HEK293 (cell line): Measurements from ENCODE around the gene PIP4K2B.
A peak's percentile ranks its signal among the peaks of the same experiment; 100 is the strongest.

Experiments
- CTCF ChIA-PET: fragments of 350-600 bp; formaldehyde crosslinking; extraction: SDS; loops from one replicate; lab custom pipeline; 2021; ENCODE audit warnings: antibody characterized with exemption; lab: Yijun Ruan, JAX
- POLR2A ChIA-PET: fragments of 300-600 bp; formaldehyde crosslinking; extraction: SDS; loops from one replicate; lab custom pipeline; 2020; ENCODE audit warnings: antibody characterized with exemption, inconsistent platforms; lab: Yijun Ruan, JAX
- H3K27ac ChIP-seq: fragments of 200-500 bp; sonication (Bioruptor generic); 2 replicates; pipeline ENCODE4 v1.5.1; 2014; ENCODE audit warnings: low read depth, low read length, control low read depth, inconsistent platforms; ENCODE audit errors: extremely low read depth
- H3K36me3 ChIP-seq, 2 experiments: fragments of 200-500 bp in 1 of 2; sonication (Bioruptor generic) in 1 of 2; 1 replicate in 1 of 2; 2 replicates in 1 of 2; pipeline ENCODE4 v1.5.1; 2014 to 2017; ENCODE audit warnings: inconsistent platforms in 2 of 2, low read length in 2 of 2; ENCODE audit not compliant: control insufficient read depth in 2 of 2, insufficient read depth in 1 of 2
- H3K4me1 ChIP-seq: fragments of 200-500 bp; sonication (Bioruptor generic); 2 replicates; pipeline ENCODE4 v1.5.1; 2014; ENCODE audit warnings: mild to moderate bottlenecking, low read length, inconsistent platforms; ENCODE audit not compliant: control insufficient read depth, insufficient read depth
- H3K4me3 ChIP-seq: 2 replicates; pipeline ENCODE4 v1.5.1; 2011; ENCODE audit warnings: low read depth, mild to moderate bottlenecking, control low read depth, low read length, moderate library complexity
- H3K9me3 ChIP-seq: fragments of 200-500 bp; sonication (Bioruptor generic); 2 replicates; pipeline ENCODE4 v1.5.1; 2014; ENCODE audit warnings: low read depth, low read length, inconsistent platforms; ENCODE audit not compliant: control insufficient read depth, insufficient read depth
- BCL11B ChIP-seq: fragments of 450-650 bp; formaldehyde crosslinking; IDR thresholded peaks from 2 replicates; pipeline ENCODE4 v1.5.1; 2016; ENCODE audit warnings: low read depth, missing biosample characterization, missing genetic modification characterization
- CTCF ChIP-seq: fragments of 450-650 bp; formaldehyde crosslinking; IDR thresholded peaks from 2 replicates; pipeline ENCODE4 v1.5.1; 2016; ENCODE audit warnings: missing biosample characterization, missing genetic modification characterization
- HIC1 ChIP-seq: fragments of 450-650 bp; formaldehyde crosslinking; IDR thresholded peaks from 2 replicates; pipeline ENCODE4 v1.5.1; 2016; ENCODE audit warnings: missing biosample characterization, missing genetic modification characterization
- PRDM1 ChIP-seq: fragments of 450-650 bp; formaldehyde crosslinking; IDR thresholded peaks from 2 replicates; pipeline ENCODE4; 2016; ENCODE audit warnings: missing biosample characterization, missing genetic modification characterization
- ZNF16 ChIP-seq: fragments of 450-650 bp; formaldehyde crosslinking; IDR thresholded peaks from 2 replicates; pipeline ENCODE4 v1.5.1; 2016; ENCODE audit warnings: low read depth, missing biosample characterization, missing genetic modification characterization
- ZNF449 ChIP-seq: fragments of 450-650 bp; formaldehyde crosslinking; IDR thresholded peaks from 2 replicates; pipeline ENCODE4 v1.5.1; 2017; ENCODE audit warnings: missing biosample characterization, mild to moderate bottlenecking, missing genetic modification characterization, moderate library complexity
- ZNF560 ChIP-seq: fragments of 450-650 bp; formaldehyde crosslinking; IDR thresholded peaks from 2 replicates; pipeline ENCODE4 v1.5.1; 2017; ENCODE audit warnings: missing biosample characterization, missing genetic modification characterization, borderline replicate concordance
- ZNF585B ChIP-seq: fragments of 450-650 bp; formaldehyde crosslinking; IDR thresholded peaks from 2 replicates; pipeline ENCODE4 v1.5.1; 2016; ENCODE audit warnings: missing biosample characterization, missing genetic modification characterization
- ZNF792 ChIP-seq: fragments of 450-650 bp; formaldehyde crosslinking; IDR thresholded peaks from 2 replicates; pipeline ENCODE4 v1.5.1; 2016; ENCODE audit warnings: missing biosample characterization, missing genetic modification characterization
- TF ChIP-seq, protein P1 (sequence below): fragments of 450-650 bp; formaldehyde crosslinking; IDR thresholded peaks from 2 replicates; pipeline ENCODE4 v1.5.1; 2017; ENCODE audit warnings: missing biosample characterization, missing genetic modification characterization
- TF ChIP-seq, protein P2 (sequence below): fragments of 450-650 bp; formaldehyde crosslinking; IDR thresholded peaks from 2 replicates; pipeline ENCODE4 v1.5.1; 2016; ENCODE audit warnings: missing biosample characterization, missing genetic modification characterization

Gene PIP4K2B

GRCh38 chr17:38824899-38825761, 25.8 kb upstream of the PIP4K2B start, which contains the start of gene CWC25 (continued):
- TF ChIP-seq, protein P1, sequence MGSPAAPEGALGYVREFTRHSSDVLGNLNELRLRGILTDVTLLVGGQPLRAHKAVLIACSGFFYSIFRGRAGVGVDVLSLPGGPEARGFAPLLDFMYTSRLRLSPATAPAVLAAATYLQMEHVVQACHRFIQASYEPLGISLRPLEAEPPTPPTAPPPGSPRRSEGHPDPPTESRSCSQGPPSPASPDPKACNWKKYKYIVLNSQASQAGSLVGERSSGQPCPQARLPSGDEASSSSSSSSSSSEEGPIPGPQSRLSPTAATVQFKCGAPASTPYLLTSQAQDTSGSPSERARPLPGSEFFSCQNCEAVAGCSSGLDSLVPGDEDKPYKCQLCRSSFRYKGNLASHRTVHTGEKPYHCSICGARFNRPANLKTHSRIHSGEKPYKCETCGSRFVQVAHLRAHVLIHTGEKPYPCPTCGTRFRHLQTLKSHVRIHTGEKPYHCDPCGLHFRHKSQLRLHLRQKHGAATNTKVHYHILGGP (tag by site-specific recombination): peak; percentile 97
- TF ChIP-seq HIC1 (tag by site-specific recombination) (0 out of 2 replicates have a peak, but pooled peaks have one; percentile 8), ZNF560 (tag by site-specific recombination) (no peak), ZNF16 (no peak)

DNA sequence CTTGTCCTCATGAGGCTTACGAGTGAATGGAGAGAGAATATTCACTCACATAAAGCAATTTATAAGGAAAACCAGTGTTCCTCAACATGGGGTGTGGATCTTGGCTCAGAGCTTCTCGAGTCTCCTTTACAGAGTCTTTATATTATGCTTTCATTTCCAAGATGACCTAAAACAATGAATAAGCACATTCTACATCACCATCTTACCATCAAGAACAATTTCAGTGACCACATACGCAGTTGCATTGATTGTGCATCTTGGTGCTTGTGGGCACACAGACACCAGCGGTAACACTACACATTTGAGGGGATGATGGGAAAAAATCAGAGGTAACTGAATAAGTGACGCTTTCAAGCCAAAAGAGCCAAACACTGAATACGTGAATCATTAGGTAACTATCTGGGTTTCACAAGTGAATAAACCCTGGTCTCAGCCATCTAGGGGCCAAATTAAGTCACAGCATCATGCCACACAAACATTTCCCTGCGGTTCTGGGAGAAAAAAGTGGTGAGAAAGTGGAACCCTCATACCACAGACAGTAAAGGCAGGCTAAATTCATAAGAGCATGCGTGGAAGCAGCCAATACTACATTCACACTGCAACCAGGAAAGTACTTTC, 16.3 kb upstream of the PIP4K2B start:
- CTCF ChIA-PET: no interaction called here
- Histone ChIP-seq H3K9me3 (no peaks in the 10 kb centered on the region), H3K4me1 (no peaks in the 10 kb centered on the region), H3K27ac (no peak overlapping the region), H3K4me3 (no peak overlapping the region), H3K36me3 (peaks cover 73 to 77% of the 10 kb centered on the region in 2 experiments)
- POLR2A ChIA-PET: no interaction called here
- TF ChIP-seq, protein P2, sequence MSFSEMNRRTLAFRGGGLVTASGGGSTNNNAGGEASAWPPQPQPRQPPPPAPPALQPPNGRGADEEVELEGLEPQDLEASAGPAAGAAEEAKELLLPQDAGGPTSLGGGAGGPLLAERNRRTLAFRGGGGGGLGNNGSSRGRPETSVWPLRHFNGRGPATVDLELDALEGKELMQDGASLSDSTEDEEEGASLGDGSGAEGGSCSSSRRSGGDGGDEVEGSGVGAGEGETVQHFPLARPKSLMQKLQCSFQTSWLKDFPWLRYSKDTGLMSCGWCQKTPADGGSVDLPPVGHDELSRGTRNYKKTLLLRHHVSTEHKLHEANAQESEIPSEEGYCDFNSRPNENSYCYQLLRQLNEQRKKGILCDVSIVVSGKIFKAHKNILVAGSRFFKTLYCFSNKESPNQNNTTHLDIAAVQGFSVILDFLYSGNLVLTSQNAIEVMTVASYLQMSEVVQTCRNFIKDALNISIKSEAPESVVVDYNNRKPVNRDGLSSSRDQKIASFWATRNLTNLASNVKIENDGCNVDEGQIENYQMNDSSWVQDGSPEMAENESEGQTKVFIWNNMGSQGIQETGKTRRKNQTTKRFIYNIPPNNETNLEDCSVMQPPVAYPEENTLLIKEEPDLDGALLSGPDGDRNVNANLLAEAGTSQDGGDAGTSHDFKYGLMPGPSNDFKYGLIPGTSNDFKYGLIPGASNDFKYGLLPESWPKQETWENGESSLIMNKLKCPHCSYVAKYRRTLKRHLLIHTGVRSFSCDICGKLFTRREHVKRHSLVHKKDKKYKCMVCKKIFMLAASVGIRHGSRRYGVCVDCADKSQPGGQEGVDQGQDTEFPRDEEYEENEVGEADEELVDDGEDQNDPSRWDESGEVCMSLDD (tag by site-specific recombination): no peak
- TF ChIP-seq BCL11B (tag by site-specific recombination): no peak
- TF ChIP-seq CTCF (tag by site-specific recombination): no peak
- no peak for TF ChIP-seq ZNF585B
- no peak for TF ChIP-seq ZNF792 (tag by site-specific recombination)
- TF ChIP-seq ZNF449 (tag by site-specific recombination): no peak
- TF ChIP-seq PRDM1 (tag by site-specific recombination): 0 out of 2 replicates have a peak, but pooled peaks have one; percentile 26
- TF ChIP-seq, all 188 proteins: peak for 1
